ENCODE results near the gene AMPD3.
"Not testable (repeated sequence)": the region's sequence is repeated elsewhere in the genome, so short reads cannot be mapped to it uniquely, and the experiment has no call there.

The AMPD3 gene

GRCh38 chr11:10454878-10455631 is at the start of gene AMPD3:
Gene AMPD3, plus strand, starts transcription at chr11:10455264. Its CDS starts 6,256 bp downstream, at chr11:10461520.
- DNase-seq = peak; percentile 36

- peak; percentile 95 for DNase-seq
Observed at GRCh38 chr11:10405865-10406592, 49.0 kb upstream of the AMPD3 start.

- DNase-seq = peak; percentile 36
Observed at GRCh38 chr11:10407055-10407454, 48.0 kb upstream of the AMPD3 start.

DNA sequence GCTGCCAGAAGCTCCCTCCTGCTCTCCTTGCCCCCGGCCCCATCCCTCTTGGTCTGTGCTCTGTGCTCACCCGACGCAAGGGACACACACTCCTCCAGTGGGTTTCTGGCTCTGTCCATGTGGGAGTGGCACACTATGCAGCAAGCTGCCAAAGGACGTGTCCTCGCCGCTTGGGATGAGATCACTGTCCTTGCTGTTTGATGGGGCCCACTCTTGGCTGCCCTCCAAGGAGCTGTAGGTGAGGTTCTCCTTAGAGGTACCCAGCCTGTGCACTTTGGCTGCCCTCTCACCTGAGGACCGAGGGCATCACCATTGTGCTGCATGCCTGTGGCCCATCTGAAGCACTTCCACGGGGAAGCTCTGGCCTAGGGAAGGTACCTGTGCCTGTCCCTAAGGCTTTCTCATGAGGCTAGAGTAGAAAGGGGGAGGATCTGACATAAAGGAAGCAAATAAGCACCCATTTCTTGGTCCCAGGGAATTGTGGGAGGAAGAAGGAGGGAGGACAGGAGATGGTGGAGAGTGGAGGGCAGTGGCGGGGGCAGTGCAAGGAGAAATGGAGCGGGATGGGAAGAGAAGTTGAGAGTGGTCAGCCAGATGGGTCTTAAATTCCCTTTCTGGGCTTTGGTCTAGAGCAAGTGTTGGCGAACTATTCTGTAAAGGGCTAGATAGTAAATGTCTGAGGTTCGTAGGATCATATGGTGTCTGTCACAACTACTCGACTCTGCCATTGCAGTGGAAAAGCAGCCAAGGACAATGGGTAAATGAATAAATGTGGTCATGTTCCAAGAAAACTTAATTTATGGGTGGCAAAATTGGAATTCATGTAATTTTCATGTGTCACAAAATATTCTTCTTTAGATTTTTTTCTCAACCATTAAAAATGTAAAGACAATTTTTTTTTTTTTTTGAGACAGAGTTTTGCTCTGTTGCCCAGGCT is 47.0 kb upstream of the AMPD3 start:
- no peak for DNase-seq

DNA sequence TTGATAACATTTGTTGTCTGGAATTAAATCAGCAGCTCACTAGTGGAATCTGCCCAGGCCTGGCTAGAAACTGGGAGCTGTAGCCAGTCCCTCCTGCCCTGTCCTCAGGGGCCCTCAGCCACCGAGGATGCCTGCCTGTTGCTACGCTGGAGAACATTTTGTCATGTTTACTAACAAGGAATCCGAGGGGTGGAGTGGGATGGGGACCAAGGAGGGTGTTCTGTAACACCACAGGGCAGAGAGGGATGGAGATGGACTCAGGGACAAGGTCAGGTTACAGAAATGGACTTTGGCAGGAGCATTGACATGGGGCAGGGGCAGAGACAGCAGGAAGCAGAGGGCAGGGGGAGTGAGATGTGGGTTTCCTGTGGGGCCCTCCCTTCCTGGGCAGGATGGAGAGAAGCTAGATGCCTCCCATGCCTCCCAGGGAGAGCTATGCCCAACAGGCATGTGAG is 45.8 kb upstream of the AMPD3 start:
- DNase-seq = no peak

GRCh38 chr11:10410106-10410843 is 44.8 kb upstream of the AMPD3 start:
- no peak for DNase-seq

DNA sequence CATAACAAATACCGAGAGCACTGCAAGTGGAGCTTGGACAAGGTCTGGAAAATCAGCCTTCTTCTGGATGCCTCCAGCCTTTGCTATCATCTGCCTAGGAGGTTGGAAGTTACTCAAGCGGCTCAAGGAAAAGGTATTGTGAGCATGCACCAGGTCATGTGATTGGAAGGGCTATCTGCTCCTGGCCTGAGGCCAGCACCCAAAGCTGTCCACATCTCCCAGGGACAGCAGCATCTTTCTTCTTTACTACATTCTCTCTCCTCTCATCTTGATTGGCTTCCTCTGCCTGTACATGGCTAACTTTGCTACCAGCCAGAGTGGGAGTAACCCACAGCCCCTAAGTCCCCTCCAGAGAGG is 44.2 kb upstream of the AMPD3 start:
- DNase-seq = no peak

DNA sequence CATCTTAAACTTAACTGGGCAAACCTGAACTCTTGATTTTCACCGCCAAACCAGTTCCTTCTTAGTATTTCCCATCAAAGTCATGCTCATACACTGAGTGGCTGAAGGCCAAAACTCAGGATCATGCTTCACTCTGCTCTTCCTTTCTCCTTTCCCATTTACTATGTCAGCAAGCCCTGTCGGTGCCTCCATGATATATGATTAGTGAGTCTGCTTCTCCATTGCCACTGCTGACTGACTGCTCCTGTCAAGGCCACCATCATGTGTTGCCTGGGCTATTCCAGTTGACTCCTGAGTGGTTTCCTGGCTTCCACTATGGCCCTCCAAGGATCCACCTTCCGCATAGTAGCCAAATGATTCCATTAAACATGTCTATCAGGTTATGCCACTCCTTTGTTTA is 42.8 kb upstream of the AMPD3 start:
- no peak for DNase-seq

DNA sequence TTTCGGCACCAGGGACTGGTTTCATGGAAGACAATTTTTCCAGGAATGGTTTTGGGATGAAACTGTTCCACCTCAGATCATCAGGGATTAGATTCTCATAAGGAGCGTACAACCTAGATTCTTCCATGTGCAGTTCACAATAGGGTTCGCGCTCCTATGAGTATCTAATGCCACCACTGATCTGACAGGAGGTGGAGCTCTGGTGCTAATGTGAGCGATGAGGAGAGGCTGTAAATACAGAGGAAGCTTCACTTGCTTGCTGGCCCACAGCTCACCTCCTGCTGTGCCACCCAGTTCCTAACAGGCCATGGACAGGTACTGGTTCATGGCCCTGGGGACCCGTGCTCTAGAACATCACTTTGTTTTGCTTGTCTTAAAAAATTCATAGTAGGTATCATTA is 41.8 kb upstream of the AMPD3 start:
- DNase-seq = peak; percentile 81

DNA sequence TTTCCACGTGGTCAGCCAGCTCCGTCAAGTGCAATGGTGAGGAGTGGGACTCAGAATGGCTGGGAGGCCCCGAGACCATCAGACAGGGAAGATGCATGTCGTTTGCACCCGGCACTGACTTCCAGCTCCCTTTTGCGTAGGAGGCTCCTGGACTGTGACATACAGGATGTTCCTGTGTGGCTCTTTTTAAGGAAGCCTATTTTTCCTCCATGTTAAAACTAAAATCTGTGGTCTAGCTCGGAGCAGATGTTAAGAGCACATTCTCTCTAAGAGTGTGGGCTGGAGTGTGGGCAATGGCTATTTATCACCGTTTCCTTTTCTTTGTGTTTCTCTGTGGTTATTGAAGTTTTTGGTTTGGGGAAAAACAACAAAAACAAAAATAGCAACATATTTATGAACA is 40.9 kb upstream of the AMPD3 start:
- DNase-seq = peak; percentile 18

DNA sequence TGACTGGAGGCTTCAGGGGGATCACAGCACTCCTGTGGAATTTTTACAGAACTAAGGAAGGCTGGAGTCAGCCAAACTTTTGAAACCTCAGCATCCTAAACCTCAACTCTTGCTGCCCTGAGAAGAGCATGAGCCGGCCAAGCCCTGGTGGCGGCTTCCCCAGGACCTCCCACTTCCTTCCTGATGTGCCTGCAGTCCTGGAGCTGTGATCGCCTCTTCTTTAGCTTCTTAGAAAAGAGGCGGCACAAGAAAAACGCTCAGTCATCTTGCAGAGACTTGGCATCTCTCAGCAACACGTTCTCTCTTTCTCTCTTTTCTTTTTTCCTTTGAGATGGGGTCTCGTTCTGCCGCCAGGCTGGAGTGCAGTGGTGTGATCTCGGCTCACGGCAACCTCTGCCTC is 40.4 kb upstream of the AMPD3 start:
- DNase-seq = peak; percentile 80

DNA sequence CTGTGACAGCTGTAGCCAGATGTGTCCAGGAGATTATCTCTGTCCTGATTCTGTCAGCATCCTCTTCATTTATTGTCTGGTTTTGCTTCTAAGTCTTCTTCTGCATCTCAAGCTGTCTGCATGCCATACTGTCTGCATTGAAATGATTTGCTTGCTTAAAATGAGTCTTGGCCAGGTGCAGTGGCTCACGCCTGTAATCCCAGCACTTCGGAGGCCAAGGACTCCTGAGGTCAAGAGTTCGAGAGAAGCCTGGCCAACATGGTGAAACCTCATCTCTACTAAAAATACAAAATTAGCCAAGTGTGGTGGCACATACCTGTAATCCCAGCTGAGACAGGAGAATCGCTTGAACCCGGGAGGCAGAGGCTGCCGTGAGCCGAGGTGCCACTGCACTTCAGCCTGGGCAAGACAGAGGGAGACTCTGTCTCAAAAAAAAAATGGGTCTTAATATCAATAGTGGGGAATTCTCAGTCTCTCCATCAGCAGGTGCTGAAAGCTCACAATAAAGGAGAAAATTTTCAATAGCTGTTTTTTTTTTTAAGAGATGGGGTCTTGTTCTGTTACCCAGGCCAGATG is 39.2 kb upstream of the AMPD3 start:
- no peak for DNase-seq

DNA sequence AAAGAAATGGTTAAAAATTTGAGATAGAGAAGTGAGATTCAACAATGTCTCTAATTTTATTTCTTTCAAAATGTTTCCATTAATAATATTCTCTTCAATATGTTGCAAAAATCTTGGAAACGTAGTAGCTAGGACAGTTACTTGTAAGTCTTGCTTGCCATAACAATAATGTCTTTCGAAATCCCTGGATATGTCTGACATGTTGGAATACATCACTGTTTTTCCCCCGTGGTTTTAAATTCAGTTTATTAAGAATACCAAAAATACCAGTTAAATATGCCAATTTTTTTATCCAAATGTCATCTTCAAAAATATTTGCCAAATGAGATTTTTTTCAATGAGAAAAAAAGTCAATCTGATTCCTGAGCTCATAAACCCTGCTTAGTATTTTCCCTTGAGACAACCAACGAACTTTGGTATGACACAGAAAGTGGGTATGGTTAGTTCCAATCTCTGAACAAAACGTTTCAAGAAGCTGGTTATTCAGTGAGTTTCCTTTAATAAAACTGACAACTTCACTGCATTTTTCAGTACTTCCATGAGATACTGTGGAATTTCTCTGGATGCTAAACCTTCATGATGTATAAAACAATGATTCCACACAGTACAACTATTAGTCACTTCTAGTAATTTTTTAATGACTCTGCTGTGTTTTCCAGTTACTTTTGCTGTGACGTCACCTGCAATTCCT is 36.7 kb upstream of the AMPD3 start:
- no peak for DNase-seq

- DNase-seq = peak; percentile 28
Observed at GRCh38 chr11:10418950-10419310, 36.1 kb upstream of the AMPD3 start.

GRCh38 chr11:10426475-10426874 is 28.6 kb upstream of the AMPD3 start:
- no peak for DNase-seq

- no peak for DNase-seq
Observed at GRCh38 chr11:10428453-10428852, 26.6 kb upstream of the AMPD3 start.

GRCh38 chr11:10429526-10429925 is 25.5 kb upstream of the AMPD3 start:
- no peak for DNase-seq

- DNase-seq = no peak
Observed at GRCh38 chr11:10432493-10432892, 22.6 kb upstream of the AMPD3 start.

DNA sequence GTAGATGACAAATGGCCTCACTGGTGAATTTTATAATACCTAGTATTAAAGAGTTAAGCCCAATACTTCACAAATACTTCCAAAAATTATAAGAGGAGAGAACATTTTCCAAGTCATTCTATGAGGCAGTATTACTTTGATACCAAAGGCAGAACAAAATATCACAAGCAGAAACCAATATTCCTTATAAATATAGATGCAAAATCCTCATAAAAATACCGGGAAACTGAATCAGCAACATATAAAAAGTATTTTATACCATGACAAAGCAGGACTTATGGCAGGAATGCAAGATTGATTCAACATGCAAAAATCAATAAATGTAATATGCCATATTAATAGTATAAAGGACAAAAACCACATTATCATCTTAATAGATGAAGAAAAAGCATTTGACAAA is 22.1 kb upstream of the AMPD3 start:
- no peak for DNase-seq

DNA sequence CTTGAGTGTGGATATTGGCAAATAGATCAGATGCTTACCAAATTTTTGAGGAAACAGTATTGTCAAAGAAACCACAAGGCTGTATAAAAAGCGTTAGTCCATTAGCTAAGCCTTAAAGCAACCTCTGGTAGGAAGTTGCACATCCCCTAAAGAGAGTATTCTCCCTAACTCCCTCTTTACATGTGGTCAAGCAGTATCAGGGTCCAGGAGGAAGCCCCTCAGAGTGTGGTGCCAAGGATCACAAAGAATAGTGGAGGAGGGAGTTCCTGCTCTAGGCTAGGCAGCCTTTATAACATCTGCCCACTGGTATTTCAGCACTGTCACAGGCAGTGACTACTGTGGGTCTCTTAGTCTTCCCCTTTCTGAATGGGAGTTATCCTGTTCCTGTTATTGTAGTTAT is 18.8 kb upstream of the AMPD3 start:
- DNase-seq = peak; percentile 64

- DNase-seq = not testable (repeated sequence)
Observed at GRCh38 chr11:10436683-10437082, 18.4 kb upstream of the AMPD3 start.

DNA sequence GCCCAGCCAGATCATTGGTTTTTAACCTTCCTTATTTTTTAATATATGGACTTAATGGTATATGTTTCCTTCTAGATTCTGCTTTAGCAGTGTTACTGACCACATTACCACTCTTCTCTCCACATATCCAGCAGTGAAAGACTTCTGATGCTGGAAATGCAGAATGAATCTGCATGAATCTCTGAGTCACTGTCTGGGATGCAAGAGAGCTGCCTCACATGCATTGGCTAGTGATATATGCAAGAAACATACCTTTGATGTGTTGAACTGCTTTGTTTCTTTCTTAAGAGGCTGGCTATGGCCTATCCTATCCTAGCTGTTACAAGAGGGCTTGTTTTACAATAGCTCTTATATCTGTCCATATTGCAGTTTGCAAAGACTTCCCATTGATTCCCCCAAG is 16.6 kb upstream of the AMPD3 start:
- DNase-seq = no peak

Data from hematopoietic multipotent progenitor cell treated with erythropoietin and hydrocortisone succinate and interleukin-3 and kit ligand, for 6 days (in vitro differentiated cells).